ENCODE data around the gene CLDN8. TPM values are rescaled to one million over a fixed set of nuclear protein-coding genes. Genes with fewer than 3 reads are reported as not detected.

CLDN8 gene
- total RNA-seq, 1 donor from 2014 or later, result not detected

DNA sequence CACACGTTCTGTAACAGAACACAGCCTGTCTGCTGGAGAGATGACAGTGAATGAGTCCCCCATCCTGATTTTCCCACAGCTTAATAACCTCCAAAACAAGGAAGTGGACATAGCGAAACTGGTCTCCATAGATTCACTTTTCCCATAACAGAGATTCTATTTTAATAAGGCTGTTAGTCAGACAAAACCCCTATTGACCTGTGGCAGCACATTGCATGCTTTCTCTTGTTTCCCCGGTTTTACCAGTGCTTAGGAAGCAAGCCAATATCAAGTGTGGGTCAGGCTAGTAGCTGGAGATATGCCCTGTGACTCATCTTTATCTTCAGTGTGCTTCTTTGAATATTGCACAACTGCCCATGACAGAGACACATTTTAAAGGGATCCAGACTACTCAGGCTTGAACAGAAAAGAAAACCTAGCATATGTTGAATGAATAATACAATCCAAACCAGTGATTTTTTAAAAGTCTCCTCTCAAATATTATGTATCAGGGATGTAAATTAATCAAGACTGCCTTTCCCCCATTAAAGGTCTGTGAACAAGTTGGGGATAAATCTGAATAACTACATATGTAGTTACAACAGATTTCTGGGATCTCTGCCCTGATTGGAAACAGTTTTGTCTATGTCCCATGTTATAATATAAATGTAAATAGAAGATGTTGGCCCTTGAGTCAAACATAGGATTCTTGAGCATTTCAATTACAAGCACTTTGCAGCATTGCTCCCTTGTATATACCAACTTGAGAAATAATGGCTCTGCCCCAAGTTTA, 11.9 kb upstream of the CLDN8 start:
- peaks cover 9% of the 10 kb centered on the region for H3K4me1 Mint-ChIP-seq (ENCODE audit: low read depth, unreplicated experiment)
- no peak overlapping the region for H2AFZ ChIP-seq (ENCODE audit: low read depth, low read length)
- peak overlapping the region; percentile 17 for H3K9ac ChIP-seq (ENCODE audit: low read length)
- no peaks in the 10 kb centered on the region for H3K27me3 ChIP-seq (ENCODE audit: insufficient read depth, low read length)
- no peaks in the 10 kb centered on the region for H4K20me1 ChIP-seq (ENCODE audit: insufficient read depth, low read length)
- H3K27me3 Mint-ChIP-seq (ENCODE audit: low read depth, unreplicated experiment), result no peaks in the 10 kb centered on the region
- H3K36me3 ChIP-seq (ENCODE audit: insufficient read depth, low read length), result no peaks in the 10 kb centered on the region
- H3K36me3 Mint-ChIP-seq (ENCODE audit: low read depth, unreplicated experiment), result no peaks in the 10 kb centered on the region
- H3K27ac ChIP-seq (ENCODE audit: low read depth, low read length), result peak overlapping the region; percentile 32
- H3K9me3 ChIP-seq (ENCODE audit: insufficient read depth, low read depth, low read length), result no peaks in the 10 kb centered on the region
- no peak for FAIRE-seq
- H3K4me3 Mint-ChIP-seq (ENCODE audit: unreplicated experiment), result no peak overlapping the region
- DNase-seq (ENCODE audit: low read depth), result peak; percentile 77
- TF ChIP-seq, protein P1, sequence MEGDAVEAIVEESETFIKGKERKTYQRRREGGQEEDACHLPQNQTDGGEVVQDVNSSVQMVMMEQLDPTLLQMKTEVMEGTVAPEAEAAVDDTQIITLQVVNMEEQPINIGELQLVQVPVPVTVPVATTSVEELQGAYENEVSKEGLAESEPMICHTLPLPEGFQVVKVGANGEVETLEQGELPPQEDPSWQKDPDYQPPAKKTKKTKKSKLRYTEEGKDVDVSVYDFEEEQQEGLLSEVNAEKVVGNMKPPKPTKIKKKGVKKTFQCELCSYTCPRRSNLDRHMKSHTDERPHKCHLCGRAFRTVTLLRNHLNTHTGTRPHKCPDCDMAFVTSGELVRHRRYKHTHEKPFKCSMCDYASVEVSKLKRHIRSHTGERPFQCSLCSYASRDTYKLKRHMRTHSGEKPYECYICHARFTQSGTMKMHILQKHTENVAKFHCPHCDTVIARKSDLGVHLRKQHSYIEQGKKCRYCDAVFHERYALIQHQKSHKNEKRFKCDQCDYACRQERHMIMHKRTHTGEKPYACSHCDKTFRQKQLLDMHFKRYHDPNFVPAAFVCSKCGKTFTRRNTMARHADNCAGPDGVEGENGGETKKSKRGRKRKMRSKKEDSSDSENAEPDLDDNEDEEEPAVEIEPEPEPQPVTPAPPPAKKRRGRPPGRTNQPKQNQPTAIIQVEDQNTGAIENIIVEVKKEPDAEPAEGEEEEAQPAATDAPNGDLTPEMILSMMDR (IDR thresholded peaks at IDR 0.05; ENCODE audit: insufficient read depth, low read depth, low read length), result no peak
- no peak for TF ChIP-seq EZH2 (IDR thresholded peaks at IDR 0.05; ENCODE audit: insufficient read depth, low read length)
- peaks cover 5% of the 10 kb centered on the region for H3K9me3 Mint-ChIP-seq (ENCODE audit: unreplicated experiment)
- no peak overlapping the region for H3K4me3 ChIP-seq (ENCODE audit: insufficient read depth, low read depth, low read length)
- H3K27ac Mint-ChIP-seq (ENCODE audit: unreplicated experiment), result no peak overlapping the region
- no peaks in the 10 kb centered on the region for H3K79me2 ChIP-seq (ENCODE audit: insufficient read depth, low read length)
- peak overlapping the region; percentile 45 for H3K4me2 ChIP-seq (ENCODE audit: low read length)
- peaks cover 9% of the 10 kb centered on the region for H3K4me1 ChIP-seq (ENCODE audit: insufficient read depth, low read length)

GRCh38 chr21:30227128-30227527, 11.2 kb upstream of the CLDN8 start:
- Histone ChIP-seq H3K36me3 (ENCODE audit: insufficient read depth, low read length) (no peaks in the 10 kb centered on the region), H3K27ac (ENCODE audit: low read depth, low read length) (no peak overlapping the region), H3K79me2 (ENCODE audit: insufficient read depth, low read length) (no peaks in the 10 kb centered on the region), H3K9ac (ENCODE audit: low read length) (peak overlapping the region; percentile 17), H3K9me3 (ENCODE audit: insufficient read depth, low read depth, low read length) (no peaks in the 10 kb centered on the region), H3K27me3 (ENCODE audit: insufficient read depth, low read length) (no peaks in the 10 kb centered on the region), H3K4me3 (ENCODE audit: insufficient read depth, low read depth, low read length) (no peak overlapping the region), H4K20me1 (ENCODE audit: insufficient read depth, low read length) (no peaks in the 10 kb centered on the region), H3K4me2 (ENCODE audit: low read length) (peak overlapping the region; percentile 45), H2AFZ (ENCODE audit: low read depth, low read length) (no peak overlapping the region), H3K4me1 (ENCODE audit: insufficient read depth, low read length) (peaks cover 9% of the 10 kb centered on the region)
- FAIRE-seq, result no peak
- H3K9me3 Mint-ChIP-seq (ENCODE audit: unreplicated experiment), result peaks cover 5% of the 10 kb centered on the region
- DNase-seq (ENCODE audit: low read depth), result no peak
- H3K27ac Mint-ChIP-seq (ENCODE audit: unreplicated experiment), result no peak overlapping the region
- no peaks in the 10 kb centered on the region for H3K27me3 Mint-ChIP-seq (ENCODE audit: low read depth, unreplicated experiment)
- no peak overlapping the region for H3K4me3 Mint-ChIP-seq (ENCODE audit: unreplicated experiment)
- TF ChIP-seq, protein P1 (IDR thresholded peaks at IDR 0.05; ENCODE audit: insufficient read depth, low read depth, low read length), result no peak
- TF ChIP-seq EZH2 (IDR thresholded peaks at IDR 0.05; ENCODE audit: insufficient read depth, low read length), result no peak
- peaks cover 9% of the 10 kb centered on the region for H3K4me1 Mint-ChIP-seq (ENCODE audit: low read depth, unreplicated experiment)
- no peaks in the 10 kb centered on the region for H3K36me3 Mint-ChIP-seq (ENCODE audit: low read depth, unreplicated experiment)

- no peak overlapping the region for H3K9ac ChIP-seq (ENCODE audit: low read length)
- Mint-ChIP-seq H3K27me3 (ENCODE audit: low read depth, unreplicated experiment) (no peaks in the 10 kb centered on the region), H3K27ac (ENCODE audit: unreplicated experiment) (no peak overlapping the region), H3K4me1 (ENCODE audit: low read depth, unreplicated experiment) (peaks cover 9% of the 10 kb centered on the region), H3K9me3 (ENCODE audit: unreplicated experiment) (no peaks in the 10 kb centered on the region), H3K4me3 (ENCODE audit: unreplicated experiment) (no peak overlapping the region), H3K36me3 (ENCODE audit: low read depth, unreplicated experiment) (no peaks in the 10 kb centered on the region)
- H3K36me3 ChIP-seq (ENCODE audit: insufficient read depth, low read length), result no peaks in the 10 kb centered on the region
- TF ChIP-seq EZH2 (IDR thresholded peaks at IDR 0.05; ENCODE audit: insufficient read depth, low read length), result no peak
- TF ChIP-seq, protein P1 (IDR thresholded peaks at IDR 0.05; ENCODE audit: insufficient read depth, low read depth, low read length), result no peak
- H3K4me1 ChIP-seq (ENCODE audit: insufficient read depth, low read length), result peaks cover 9% of the 10 kb centered on the region
- H2AFZ ChIP-seq (ENCODE audit: low read depth, low read length), result no peak overlapping the region
- H3K4me3 ChIP-seq (ENCODE audit: insufficient read depth, low read depth, low read length), result no peak overlapping the region
- no peaks in the 10 kb centered on the region for H3K27me3 ChIP-seq (ENCODE audit: insufficient read depth, low read length)
- no peak overlapping the region for H3K27ac ChIP-seq (ENCODE audit: low read depth, low read length)
- FAIRE-seq, result no peak
- no peak for DNase-seq (ENCODE audit: low read depth)
- no peaks in the 10 kb centered on the region for H3K9me3 ChIP-seq (ENCODE audit: insufficient read depth, low read depth, low read length)
- H3K79me2 ChIP-seq (ENCODE audit: insufficient read depth, low read length), result no peaks in the 10 kb centered on the region
- no peak overlapping the region for H3K4me2 ChIP-seq (ENCODE audit: low read length)
- H4K20me1 ChIP-seq (ENCODE audit: insufficient read depth, low read length), result no peaks in the 10 kb centered on the region
Measured at GRCh38 chr21:30223596-30223995, 7.7 kb upstream of the CLDN8 start.

Data from astrocyte (in vitro differentiated cells and primary cell).